C4-2B (cell line): Measurements from ENCODE around the gene RELB.

Experiments used
- ZFX ChIP-seq: fragments of 450-650 bp; IDR thresholded peaks from 2 replicates; pipeline ENCODE4 v1.6.1; 2017
- TF ChIP-seq, protein P1 (sequence below): fragments of 450-650 bp; conservative IDR thresholded peaks from 2 replicates; pipeline ENCODE4 v1.5.1; 2017; ENCODE audit warnings: mild to moderate bottlenecking

GRCh38 chr19:45005787-45006186 is 4.5 kb downstream of the RELB start:
- TF ChIP-seq, protein P1, sequence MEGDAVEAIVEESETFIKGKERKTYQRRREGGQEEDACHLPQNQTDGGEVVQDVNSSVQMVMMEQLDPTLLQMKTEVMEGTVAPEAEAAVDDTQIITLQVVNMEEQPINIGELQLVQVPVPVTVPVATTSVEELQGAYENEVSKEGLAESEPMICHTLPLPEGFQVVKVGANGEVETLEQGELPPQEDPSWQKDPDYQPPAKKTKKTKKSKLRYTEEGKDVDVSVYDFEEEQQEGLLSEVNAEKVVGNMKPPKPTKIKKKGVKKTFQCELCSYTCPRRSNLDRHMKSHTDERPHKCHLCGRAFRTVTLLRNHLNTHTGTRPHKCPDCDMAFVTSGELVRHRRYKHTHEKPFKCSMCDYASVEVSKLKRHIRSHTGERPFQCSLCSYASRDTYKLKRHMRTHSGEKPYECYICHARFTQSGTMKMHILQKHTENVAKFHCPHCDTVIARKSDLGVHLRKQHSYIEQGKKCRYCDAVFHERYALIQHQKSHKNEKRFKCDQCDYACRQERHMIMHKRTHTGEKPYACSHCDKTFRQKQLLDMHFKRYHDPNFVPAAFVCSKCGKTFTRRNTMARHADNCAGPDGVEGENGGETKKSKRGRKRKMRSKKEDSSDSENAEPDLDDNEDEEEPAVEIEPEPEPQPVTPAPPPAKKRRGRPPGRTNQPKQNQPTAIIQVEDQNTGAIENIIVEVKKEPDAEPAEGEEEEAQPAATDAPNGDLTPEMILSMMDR: no peak
- TF ChIP-seq ZFX: no peak
